Activated CD4-positive, alpha-beta T cell treated with anti-CD3 and anti-CD28 coated beads for 24 hours (primary cell): ENCODE measurements around the gene HOXB7.

Experiments used
- DNase-seq, 2 donors: peaks; one replicate each; pipeline ENCODE4 v3.0.0-alpha.2; 2020; ENCODE audit warnings: low read depth in 2 of 2

HOXB7 gene

DNA sequence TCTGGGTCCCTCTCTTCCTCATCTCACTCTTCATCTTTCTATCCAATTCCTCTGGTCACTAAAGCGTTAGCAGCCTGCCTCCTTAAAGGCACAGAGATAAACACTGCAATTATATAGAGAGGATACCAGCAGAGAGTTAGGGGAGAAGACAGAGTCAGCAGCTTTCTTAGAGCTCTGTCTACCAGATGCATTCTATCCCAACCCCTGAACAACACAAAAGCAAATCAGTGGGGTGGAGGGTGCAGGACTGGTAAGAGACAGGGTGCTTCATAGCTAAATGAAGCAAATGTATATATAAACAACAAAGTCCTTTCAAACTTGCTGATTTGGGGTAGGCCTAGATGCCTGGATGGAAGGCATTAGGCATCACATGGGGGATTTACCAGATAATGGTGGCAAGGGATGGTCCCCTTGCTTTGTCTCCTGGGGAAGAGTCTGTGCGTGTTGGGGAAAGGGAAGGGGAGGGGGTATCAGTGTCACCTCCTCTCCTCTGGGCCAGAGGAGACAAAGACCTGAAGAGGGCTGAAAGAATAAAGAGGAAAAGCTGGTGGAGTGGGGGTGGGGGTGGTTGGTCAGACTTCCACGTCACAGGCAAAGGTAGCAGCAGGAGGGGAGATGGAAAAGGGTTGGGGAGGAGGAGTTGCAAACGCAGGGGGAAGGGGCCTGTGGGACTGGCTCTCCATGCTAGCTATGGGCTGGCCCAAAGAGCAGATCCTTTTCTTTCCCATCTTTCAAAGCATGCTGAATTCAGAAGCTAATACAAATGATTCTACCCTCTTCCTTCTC lies 44.7 kb downstream of the HOXB7 start:
- no peak for DNase-seq

DNA sequence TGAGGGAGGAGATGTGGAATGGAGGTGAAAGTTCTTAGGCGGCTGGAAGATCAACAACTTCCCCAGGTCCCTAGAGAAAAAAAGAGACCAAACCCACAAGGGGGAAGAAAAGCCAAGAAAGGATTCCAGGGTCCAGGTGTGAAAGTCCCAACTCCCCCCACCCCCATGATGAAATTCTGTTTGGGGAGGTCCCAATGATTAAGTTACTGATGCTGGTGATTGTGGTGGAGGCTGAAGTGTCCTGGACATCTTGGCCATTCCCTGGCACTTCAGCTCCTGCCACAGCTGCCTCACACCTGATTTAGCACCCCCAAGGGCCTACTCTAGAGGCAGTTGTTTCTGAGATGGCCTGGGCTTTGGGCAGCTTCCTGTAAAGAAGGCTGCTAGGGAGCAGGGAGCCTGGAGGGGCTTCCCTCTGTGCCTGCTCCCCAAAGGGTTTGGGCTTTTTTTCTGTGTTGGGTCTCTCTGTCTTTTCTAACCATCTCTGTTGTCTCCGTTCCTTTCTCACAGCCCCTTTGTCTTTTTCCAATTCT lies 45.7 kb downstream of the HOXB7 start:
- no peak for DNase-seq

DNA sequence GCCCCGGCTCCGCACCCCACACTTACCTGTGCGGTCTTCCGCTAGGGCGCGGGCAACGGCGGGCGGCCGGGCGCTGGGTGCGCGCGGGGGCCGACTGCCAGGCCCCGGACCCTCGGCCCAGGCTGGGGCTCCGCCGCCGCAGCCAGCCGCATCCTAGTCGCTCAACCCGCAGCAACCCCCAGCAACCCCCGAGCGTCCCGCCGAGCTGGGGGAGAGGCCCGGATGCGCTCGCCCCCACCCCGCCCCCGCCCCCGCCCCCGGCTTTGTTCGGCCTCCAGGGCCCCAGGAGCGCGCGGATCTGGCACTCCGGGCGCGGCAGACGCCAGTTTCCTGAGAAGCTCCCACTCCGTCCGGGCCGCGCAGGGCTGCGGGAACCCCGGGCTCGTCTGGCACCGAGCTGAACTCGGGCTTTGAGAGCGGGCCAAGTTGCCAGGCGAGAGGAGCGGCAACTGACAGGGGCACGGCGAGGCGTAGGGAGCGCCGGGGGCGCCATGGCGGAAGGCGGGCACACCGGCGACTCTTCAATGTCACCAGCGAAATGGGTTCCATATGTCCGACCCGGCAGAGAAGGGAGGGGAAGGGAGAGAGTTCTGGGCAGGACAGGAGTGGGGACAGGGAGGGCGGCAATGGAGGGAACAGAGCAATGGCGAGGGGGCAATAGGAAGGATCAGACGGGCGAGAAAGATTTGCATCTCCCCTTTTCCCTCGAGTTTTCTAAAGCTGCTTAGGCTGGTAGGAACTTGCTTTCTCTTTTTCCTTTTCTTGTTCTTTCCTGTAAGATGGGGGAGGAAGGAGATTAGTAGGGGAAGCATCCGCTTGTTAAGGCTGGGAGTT lies 46.4 kb downstream of the HOXB7 start:
- no peak for DNase-seq

DNA sequence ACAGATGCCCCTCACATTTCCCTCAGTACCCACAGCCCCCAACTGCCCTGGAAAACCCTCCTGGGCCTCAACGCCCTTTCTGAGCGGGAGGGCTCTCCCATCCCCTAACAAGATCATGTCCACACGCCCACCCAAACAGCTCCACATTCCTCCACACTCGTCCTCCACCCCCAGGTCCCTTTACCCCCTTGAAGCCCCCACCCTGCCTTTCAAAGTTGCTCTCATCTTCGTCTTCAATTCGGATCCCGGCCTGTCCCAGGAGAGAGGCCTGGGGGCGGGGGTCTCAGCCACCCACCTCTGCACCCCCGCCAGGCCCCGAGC lies 47.0 kb downstream of the HOXB7 start:
- no peak for DNase-seq

DNA sequence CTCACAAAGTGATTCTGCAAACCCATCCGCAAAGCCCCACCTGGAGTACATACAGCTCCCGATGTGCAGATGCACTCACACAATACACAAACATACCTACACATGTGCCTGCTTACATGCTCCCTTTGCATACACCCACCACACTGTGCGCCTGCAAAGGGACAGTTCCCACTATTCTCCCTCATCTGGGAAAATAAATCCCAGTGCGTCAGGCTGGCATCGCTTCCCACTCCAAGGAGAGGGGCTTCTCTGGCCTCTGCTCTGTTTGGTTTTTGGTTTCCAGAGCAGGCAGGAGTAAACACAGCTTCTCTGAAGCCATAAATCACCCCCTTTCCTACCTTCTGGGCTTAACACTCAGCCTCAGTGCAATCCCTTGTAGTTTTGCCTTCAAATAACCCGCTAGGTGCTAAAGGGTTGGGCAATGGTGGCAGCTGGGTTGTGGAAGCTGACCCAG lies 47.4 kb downstream of the HOXB7 start:
- DNase-seq = no peak

DNA sequence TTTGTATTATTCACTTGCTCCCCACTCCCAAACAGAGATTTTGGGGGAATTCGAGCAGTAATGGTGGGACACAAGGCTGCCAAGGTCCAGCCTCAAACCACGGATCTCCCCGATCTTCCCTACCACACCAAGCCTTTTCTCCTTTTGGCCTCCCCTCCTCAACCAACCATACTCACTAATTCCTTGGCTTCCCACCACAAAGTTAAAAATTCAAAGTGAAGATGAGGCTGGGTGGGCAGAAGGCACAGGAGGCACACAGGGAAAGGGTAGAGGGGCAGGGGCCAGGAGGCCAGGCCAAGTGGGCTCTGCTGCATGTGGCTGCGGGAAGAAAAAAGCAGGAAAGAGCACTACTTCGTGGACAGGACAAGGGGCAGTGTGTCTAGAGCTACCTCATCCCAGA lies 47.9 kb downstream of the HOXB7 start:
- no peak for DNase-seq

GRCh38 chr17:48561884-48562810 lies 48.7 kb downstream of the HOXB7 start:
- DNase-seq = no peak

DNA sequence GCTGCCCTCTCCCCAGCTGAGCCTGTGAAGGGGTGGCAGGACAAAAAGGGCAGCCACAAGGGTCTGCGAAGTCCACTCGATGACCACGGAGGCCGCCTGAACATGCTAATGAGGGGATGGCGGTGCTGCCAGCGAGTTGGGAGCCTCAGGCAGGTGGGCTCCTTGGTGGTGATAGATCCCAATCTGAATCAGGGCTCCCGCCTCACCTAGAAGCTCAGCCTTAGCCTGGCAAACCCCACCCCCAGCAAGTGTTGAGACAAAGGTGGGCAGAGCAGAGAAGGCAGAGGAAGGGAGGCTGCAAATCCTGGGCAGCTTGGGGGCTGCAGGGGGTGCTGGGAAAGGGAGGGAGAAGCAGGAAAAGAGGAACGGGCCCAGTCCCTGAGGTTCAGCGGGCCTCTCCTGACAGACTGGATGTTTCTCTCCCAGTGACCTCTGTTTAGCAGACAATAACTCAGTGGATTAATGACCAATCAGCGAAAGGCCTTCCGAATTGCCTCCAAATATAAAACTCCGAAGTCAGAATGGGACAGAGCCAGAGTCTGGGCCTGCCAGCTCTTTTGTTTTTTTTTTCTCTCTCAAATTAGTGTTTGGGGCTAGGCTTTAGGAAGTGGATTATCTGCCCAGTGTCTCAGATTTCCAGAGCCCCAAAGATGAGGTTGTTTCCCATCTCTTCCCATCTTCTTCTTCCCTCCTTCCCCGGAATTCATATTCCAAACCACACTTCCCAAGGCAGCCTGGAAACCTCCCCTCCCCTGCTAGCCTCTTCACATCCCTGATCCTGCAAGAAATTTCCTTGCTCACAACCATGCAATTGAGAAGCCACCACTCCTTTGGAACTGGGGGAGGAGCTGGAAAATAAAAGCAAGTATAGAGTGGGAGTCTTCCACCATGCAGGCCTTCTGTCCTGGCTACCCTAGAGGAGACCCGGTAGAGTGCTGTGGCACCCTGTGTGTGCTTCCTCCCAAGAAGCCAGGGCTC lies 50.7 kb downstream of the HOXB7 start:
- no peak for DNase-seq

- DNase-seq = no peak
Observed at GRCh38 chr17:48559122-48559839, 51.5 kb downstream of the HOXB7 start.

DNA sequence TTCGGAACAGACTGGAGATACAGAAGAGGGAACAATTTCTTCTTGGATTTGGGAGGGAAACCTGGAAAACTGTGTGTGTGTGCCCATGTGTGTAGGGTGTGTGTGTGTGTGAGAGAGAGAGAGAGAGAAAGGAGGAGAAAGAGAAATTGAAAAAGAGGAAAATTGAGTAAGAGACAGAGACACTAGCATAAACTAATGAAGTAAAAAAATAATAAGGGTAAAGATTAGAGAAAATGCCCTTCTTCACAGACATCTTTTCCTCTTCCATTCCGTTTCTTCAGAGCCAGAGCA lies 52.0 kb downstream of the HOXB7 start:
- DNase-seq = no peak

DNA sequence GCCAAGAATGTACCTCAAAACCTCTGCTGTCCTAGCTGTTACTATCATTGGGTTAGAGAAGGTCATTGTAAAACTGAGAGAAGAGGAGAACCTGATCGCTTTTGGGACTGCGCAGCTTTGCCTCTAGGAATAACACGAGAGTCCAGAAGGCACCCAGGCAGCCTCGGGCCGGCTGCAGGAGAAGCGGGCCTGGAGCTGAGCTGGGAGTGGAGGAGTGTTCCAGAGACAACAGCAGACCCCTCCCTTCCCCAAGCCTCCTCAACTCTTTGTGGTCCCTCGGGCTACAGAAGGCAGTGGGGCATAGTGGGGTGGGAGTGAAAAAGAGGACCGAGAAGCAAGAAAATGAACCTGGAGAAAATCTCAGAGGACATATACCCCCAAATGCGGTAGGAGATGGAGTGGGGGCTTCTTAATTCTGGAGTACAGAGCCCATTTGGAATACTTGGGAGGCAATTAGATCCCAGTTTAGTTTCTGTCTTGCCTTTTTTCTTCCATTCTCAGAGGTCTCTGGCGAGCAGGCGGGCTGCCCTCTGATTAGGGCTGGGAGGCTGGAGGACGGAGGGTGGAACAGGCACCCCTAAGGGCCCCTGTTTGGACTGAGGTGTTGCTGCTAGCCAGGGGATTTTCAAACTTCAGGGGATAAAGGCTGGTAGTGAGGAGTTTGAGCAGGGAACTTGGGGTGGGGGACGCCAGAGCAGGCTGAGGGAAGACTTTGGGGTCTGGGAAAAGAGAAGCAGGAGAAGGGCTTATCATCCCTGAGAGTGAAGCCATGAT lies 52.6 kb downstream of the HOXB7 start:
- DNase-seq = no peak
